ENCODE measurements around the gene DOK7. TPM values are rescaled to one million over a fixed set of nuclear protein-coding genes. Genes with fewer than 3 reads are reported as not detected.

DOK7 gene
- total and polyA plus RNA-seq, 12 donors, result 30.3 to 89.7 (median 39.0) TPM

- no peak for ATAC-seq
Measured at GRCh38 chr4:3445829-3446545, 17.1 kb upstream of the DOK7 start.

GRCh38 chr4:3446631-3447320 lies 16.3 kb upstream of the DOK7 start:
- Histone ChIP-seq H3K27ac (no peak overlapping the region), H3K4me1 (peaks cover 0 to 5% (median 0%) of the 10 kb centered on the region in 9 donors), H3K9me3 (no peaks in the 10 kb centered on the region), H3K36me3 (no peaks in the 10 kb centered on the region), H3K27me3 (no peaks in the 10 kb centered on the region), H3K4me3 (no peak overlapping the region)
- intact Hi-C loops (cut with DNase I), result loop anchor here in 7 of 10 donors (5.0 to 10.0 kb wide), 3 partner anchors 249 to 342 kb away; no protein-coding TSS in a partner anchor
- ATAC-seq (no peak), DNase-seq (peak in 1 of 2 donors; percentile 7)
- TF ChIP-seq CTCF (IDR thresholded peaks at IDR 0.05), result no peak
- WGBS, 2 donors, result 93 to 94% methylated on average over 22 of the region's 22 CpGs

More at GRCh38 chr4:3445829-3446545, 17.1 kb upstream of the DOK7 start:
- Histone ChIP-seq H3K9me3 (no peaks in the 10 kb centered on the region), H3K27me3 (no peaks in the 10 kb centered on the region), H3K36me3 (no peaks in the 10 kb centered on the region), H3K27ac (no peak overlapping the region), H3K4me3 (no peak overlapping the region), H3K4me1 (peaks cover 0 to 5% (median 0%) of the 10 kb centered on the region in 9 donors)
- intact Hi-C loops (cut with DNase I), result loop anchor here in 7 of 10 donors (5.0 to 10.0 kb wide), 3 partner anchors 249 to 341 kb away; no protein-coding TSS in a partner anchor
- 95 to 96% methylated on average over 34 of the region's 34 CpGs for WGBS, 2 donors
- no peak for TF ChIP-seq CTCF (IDR thresholded peaks at IDR 0.05)
- peak in 1 of 2 donors; percentile 12 for DNase-seq

- Histone ChIP-seq H3K27me3 (no peaks in the 10 kb centered on the region), H3K9me3 (no peaks in the 10 kb centered on the region), H3K4me3 (no peak overlapping the region), H3K36me3 (no peaks in the 10 kb centered on the region), H3K4me1 (peaks cover 0 to 5% (median 0%) of the 10 kb centered on the region in 9 donors), H3K27ac (no peak overlapping the region)
- TF ChIP-seq CTCF (IDR thresholded peaks at IDR 0.05), result no peak
- intact Hi-C loops (cut with DNase I), result loop anchor here in 7 of 10 donors (5.0 to 10.0 kb wide), 3 partner anchors 250 to 343 kb away; no protein-coding TSS in a partner anchor
- peak in 1 of 2 donors; percentile 7 for DNase-seq
- ATAC-seq, result no peak
- WGBS, 2 donors, result 89 to 94% methylated on average over 53 of the region's 53 CpGs
Measured at GRCh38 chr4:3447431-3448395, 15.4 kb upstream of the DOK7 start.

Data from heart right ventricle (tissue), 16 donors.